Esophagus squamous epithelium (tissue), 4 donors: ENCODE measurements around the gene BOLL.

Experiments
- POLR2A ChIP-seq, 4 donors: fragments of 450-650 bp; IDR thresholded peaks; one replicate each; pipeline ENCODE4 v1.6.1; 2017; ENCODE audit warnings: antibody characterized with exemption in 4 of 4, mild to moderate bottlenecking in 4 of 4, moderate library complexity in 3 of 4
- TF ChIP-seq, protein P1 (sequence below), 6 experiments: fragments of 450-650 bp in 4 of 6; fragments of 200-600 bp in 2 of 6; sonication (generic) in 2 of 6; IDR thresholded peaks; one replicate each; pipeline ENCODE4 v1.5.1; 2016 to 2019; ENCODE audit warnings: antibody characterized with exemption in 6 of 6, mild to moderate bottlenecking in 4 of 6, moderate library complexity in 4 of 6

DNA sequence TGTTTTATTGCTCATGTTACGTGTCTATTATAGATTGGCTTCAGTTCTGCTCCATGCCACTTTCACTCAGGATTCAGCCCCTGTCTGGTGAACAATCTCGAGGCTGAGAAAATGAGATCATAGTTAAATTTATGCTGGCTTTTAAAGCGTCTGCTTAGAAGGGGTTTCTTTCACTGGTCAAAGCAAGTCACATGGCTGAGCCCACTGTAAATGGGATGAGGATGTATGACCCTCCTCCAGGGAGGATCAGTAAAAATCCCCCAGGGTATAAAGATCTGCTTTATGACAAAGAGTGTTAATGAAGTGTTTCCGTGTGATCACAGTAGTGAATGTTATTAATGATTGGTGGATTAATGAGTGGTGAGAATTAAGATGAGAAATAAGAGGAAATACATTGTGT is 13.1 kb upstream of the BOLL start:
- TF ChIP-seq, protein P1, sequence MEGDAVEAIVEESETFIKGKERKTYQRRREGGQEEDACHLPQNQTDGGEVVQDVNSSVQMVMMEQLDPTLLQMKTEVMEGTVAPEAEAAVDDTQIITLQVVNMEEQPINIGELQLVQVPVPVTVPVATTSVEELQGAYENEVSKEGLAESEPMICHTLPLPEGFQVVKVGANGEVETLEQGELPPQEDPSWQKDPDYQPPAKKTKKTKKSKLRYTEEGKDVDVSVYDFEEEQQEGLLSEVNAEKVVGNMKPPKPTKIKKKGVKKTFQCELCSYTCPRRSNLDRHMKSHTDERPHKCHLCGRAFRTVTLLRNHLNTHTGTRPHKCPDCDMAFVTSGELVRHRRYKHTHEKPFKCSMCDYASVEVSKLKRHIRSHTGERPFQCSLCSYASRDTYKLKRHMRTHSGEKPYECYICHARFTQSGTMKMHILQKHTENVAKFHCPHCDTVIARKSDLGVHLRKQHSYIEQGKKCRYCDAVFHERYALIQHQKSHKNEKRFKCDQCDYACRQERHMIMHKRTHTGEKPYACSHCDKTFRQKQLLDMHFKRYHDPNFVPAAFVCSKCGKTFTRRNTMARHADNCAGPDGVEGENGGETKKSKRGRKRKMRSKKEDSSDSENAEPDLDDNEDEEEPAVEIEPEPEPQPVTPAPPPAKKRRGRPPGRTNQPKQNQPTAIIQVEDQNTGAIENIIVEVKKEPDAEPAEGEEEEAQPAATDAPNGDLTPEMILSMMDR (IDR thresholded peaks at IDR 0.05) = no peak
- TF ChIP-seq POLR2A (IDR thresholded peaks at IDR 0.05) = no peak
